BJ (cell line): ENCODE results near the gene WFDC5. TPM values are rescaled to one million over a fixed set of nuclear protein-coding genes. Genes with fewer than 3 reads are reported as not detected.

ENCODE experiments used
- CTCF ChIA-PET: fragments of 350-600 bp; formaldehyde crosslinking; extraction: SDS; loops from one replicate; lab custom pipeline; 2021; ENCODE audit warnings: antibody characterized with exemption, inconsistent platforms; lab: Yijun Ruan, JAX
- POLR2A ChIA-PET: fragments of 300-600 bp; sonication (Branson Sonifier 250); formaldehyde crosslinking; extraction: SDS; loops from one replicate; lab custom pipeline; 2021; ENCODE audit warnings: antibody characterized with exemption; lab: Charles Lee
- DNase-seq: peaks from one replicate; pipeline ENCODE4 v3.0.0-alpha.2; 2011; ENCODE audit warnings: low read depth
- H3K27me3 ChIP-seq: 2 replicates; pipeline ENCODE4 v1.6.0; 2011; ENCODE audit warnings: low read length; ENCODE audit not compliant: control insufficient read depth, insufficient read depth
- H3K36me3 ChIP-seq: 2 replicates; pipeline ENCODE4 v1.5.1; 2011; ENCODE audit warnings: low read length; ENCODE audit not compliant: control insufficient read depth, insufficient read depth
- H3K4me3 ChIP-seq: 2 replicates; pipeline ENCODE4 v1.5.1; 2011; ENCODE audit warnings: low read depth, mild to moderate bottlenecking, control low read depth, low read length
- polyA plus RNA-seq: library from polyadenylated mRNA; depleted of rRNA; stranded (reverse); fragments of >200 nt; gene quantifications from 2 replicates; pipeline ENCODE4 v1.2.3, GENCODE V29; 2011
- TF ChIP-seq, protein P1 (sequence below): IDR thresholded peaks from 2 replicates; pipeline ENCODE4 v1.5.1; 2011; ENCODE audit warnings: low read depth, mild to moderate bottlenecking, control low read depth, inconsistent platforms, low read length, moderate library complexity; ENCODE audit not compliant: insufficient read depth

The WFDC5 gene
- polyA plus RNA-seq, 1 experiment, result not detected

DNA sequence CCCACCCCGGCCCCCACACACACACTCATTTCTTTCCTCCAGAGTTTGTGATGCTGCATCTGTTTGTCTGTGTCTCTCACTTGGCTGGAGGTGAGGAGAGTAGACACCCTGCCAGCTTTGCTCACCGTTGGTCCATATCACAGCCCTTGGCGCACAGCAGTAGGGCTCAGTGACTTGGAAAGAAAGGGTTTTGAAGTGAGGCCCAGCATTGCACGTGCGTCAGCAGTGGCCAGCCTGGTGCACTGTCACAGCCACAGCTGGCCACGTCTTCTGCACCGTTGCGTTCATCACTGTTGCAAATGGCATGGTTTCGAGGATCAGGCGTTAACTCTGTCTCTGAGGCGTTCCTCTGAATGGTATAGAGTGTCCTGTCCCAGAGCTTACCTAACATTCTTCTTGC lies 3.7 kb downstream of the WFDC5 start:
- Histone ChIP-seq H3K27me3 (peaks cover 14% of the 10 kb centered on the region), H3K4me3 (no peak overlapping the region), H3K36me3 (no peaks in the 10 kb centered on the region)
- DNase-seq, result no peak
- ChIA-PET POLR2A (no interaction called here), CTCF (interaction anchor here (0.7 to 4.6 kb wide), 25 partner anchors 8 to 252 kb away, joined by 3 to 59 read pairs (median 7); partner anchors contain the start of genes KCNS1, MATN4, STK4 and SYS1)
- TF ChIP-seq, protein P1, sequence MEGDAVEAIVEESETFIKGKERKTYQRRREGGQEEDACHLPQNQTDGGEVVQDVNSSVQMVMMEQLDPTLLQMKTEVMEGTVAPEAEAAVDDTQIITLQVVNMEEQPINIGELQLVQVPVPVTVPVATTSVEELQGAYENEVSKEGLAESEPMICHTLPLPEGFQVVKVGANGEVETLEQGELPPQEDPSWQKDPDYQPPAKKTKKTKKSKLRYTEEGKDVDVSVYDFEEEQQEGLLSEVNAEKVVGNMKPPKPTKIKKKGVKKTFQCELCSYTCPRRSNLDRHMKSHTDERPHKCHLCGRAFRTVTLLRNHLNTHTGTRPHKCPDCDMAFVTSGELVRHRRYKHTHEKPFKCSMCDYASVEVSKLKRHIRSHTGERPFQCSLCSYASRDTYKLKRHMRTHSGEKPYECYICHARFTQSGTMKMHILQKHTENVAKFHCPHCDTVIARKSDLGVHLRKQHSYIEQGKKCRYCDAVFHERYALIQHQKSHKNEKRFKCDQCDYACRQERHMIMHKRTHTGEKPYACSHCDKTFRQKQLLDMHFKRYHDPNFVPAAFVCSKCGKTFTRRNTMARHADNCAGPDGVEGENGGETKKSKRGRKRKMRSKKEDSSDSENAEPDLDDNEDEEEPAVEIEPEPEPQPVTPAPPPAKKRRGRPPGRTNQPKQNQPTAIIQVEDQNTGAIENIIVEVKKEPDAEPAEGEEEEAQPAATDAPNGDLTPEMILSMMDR, result no peak

DNA sequence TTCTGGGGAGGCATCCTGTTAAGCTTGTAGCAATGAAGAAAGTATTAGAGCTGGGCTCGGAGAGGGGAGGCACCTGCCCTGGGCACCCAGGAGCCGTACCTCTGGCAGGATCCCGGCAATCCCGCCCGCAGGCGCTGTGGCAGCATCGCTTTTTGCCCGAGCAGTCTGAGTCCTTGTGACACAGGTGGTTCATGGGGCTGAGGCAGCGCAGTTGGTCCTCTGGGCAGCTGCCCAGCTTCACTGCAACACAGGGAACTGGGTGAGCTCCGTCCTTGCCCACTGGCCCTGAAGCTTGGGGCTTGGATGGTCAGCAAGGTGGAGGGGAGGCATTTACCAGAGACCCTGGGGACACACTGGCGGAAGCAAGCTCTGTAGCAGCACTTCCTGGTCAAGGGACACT lies 4.7 kb downstream of the WFDC5 start:
- CTCF ChIA-PET, result interaction anchor here (0.6 to 4.6 kb wide), 11 partner anchors 10 to 240 kb away, joined by 3 to 59 read pairs (median 7); partner anchors contain the start of gene KCNS1
- peaks cover 12% of the 10 kb centered on the region for H3K27me3 ChIP-seq
- H3K36me3 ChIP-seq, result no peaks in the 10 kb centered on the region
- no peak for DNase-seq
- TF ChIP-seq, protein P1, result no peak
- POLR2A ChIA-PET, result interaction anchor here (0.6 kb wide), 1 partner anchor 47 kb away, joined by 8 read pairs; no protein-coding TSS in a partner anchor
- H3K4me3 ChIP-seq, result no peak overlapping the region

DNA sequence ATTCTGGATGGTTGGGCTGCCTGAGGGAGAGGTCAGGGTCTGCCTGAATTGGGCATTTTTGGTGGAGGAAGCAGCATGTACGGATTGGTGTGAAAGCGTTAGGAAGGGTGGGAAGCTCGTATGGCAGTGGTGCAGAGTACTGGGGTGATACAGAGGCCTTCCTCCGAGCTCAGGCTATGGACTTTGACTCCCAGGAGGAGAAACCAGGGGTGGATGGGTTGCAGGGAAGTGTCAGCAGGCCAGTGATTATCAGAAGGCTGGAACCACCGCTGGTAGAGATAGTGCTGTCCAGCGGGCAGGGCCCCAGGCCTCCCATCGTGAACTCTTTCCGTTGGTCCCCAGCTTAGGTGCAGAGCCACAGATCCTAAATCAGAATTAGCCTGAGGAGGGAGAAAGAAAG lies 5.3 kb downstream of the WFDC5 start:
- H3K27me3 ChIP-seq, result peaks cover 6% of the 10 kb centered on the region
- DNase-seq, result no peak
- H3K36me3 ChIP-seq, result no peaks in the 10 kb centered on the region
- POLR2A ChIA-PET, result no interaction called here
- H3K4me3 ChIP-seq, result no peak overlapping the region
- CTCF ChIA-PET, result interaction anchor here (0.9 to 4.6 kb wide), 9 partner anchors 9 to 184 kb away, joined by 3 to 59 read pairs (median 21); partner anchors contain the start of gene KCNS1
- TF ChIP-seq, protein P1, result no peak

DNA sequence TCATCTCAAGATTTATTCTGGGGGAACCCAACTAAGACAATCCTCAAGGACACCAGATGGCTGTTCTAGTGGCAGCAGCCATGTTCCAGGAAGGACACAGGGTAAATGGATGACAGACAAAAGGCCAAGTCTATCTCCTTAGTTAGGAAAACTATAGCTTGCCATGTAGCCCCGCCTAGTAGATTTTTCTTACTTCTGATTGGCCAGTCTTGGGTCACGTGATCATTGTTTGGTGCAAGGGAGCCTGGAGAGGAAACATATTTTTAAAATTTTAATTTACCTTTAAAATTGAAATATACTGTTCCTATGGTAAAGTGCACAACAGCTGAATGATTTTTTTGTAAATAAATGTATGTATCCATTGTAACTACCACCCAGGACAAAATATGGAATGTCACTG lies 9.7 kb downstream of the WFDC5 start:
- CTCF ChIA-PET, result interaction anchor here (0.6 to 4.8 kb wide), 7 partner anchors 9 to 189 kb away, joined by 3 to 46 read pairs (median 9); no protein-coding TSS in a partner anchor
- TF ChIP-seq, protein P1, result no peak
- Histone ChIP-seq H3K27me3 (no peaks in the 10 kb centered on the region), H3K36me3 (no peaks in the 10 kb centered on the region), H3K4me3 (no peak overlapping the region)
- DNase-seq, result no peak
- POLR2A ChIA-PET, result no interaction called here

DNA sequence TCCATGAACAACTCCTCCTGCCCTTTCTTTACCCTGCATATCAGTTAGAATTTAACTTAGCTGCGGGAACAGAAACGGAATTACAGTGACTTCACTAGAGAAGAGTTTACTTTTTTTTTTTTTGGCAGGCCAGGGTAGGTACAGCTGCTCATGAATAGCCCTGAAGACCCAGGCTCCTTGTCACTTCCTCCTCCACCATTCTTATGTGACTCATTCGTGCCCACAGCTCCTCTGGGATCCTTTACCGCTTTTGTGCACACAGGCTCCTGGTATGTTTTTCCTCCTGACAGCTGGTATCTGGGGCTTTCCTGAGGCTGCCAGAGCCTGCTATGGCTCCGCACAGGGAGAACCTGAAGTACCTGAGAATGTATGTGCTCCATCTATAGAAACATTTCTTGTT lies 10.2 kb downstream of the WFDC5 start:
- DNase-seq, result no peak

More for the DNA sequence above, 10.2 kb downstream of the WFDC5 start:
- H3K4me3 ChIP-seq, result no peak overlapping the region
- ChIA-PET CTCF (interaction anchor here (0.8 to 4.8 kb wide), 5 partner anchors 8 to 189 kb away, joined by 4 to 46 read pairs (median 9); no protein-coding TSS in a partner anchor), POLR2A (no interaction called here)
- TF ChIP-seq, protein P1, result no peak
- no peaks in the 10 kb centered on the region for H3K36me3 ChIP-seq
- peaks cover under 1% of the 10 kb centered on the region; the same call in 1 of the 2 replicates for H3K27me3 ChIP-seq
